IPS-15b (cell line): ENCODE data around the gene RNFT2.

ENCODE experiments used
- H3K27me3 ChIP-seq: one replicate; pipeline ENCODE4 v1.6.1; 2013; ENCODE audit warnings: low read length; ENCODE audit not compliant: control insufficient read depth, insufficient read depth
- H3K36me3 ChIP-seq: one replicate; pipeline ENCODE4 v1.6.1; 2013; ENCODE audit warnings: low read length; ENCODE audit not compliant: control insufficient read depth, insufficient read depth
- H3K4me1 ChIP-seq: one replicate; pipeline ENCODE4 v1.6.1; 2013; ENCODE audit warnings: mild to moderate bottlenecking, low read length; ENCODE audit not compliant: control insufficient read depth, insufficient read depth
- H3K4me3 ChIP-seq: one replicate; pipeline ENCODE4 v1.5.1; 2013; ENCODE audit warnings: low read depth, low read length
- H3K9ac ChIP-seq: one replicate; pipeline ENCODE4 v1.6.1; 2013; ENCODE audit warnings: low read depth, mild to moderate bottlenecking, low read length
- H3K9me3 ChIP-seq: one replicate; pipeline ENCODE4 v1.6.1; 2013; ENCODE audit warnings: mild to moderate bottlenecking, low read length; ENCODE audit not compliant: control insufficient read depth, insufficient read depth

Gene RNFT2

GRCh38 chr12:116821291-116821690, 83.2 kb downstream of the RNFT2 start:
- Histone ChIP-seq H3K9me3 (no peaks in the 10 kb centered on the region), H3K4me1 (no peaks in the 10 kb centered on the region), H3K27me3 (no peaks in the 10 kb centered on the region)

GRCh38 chr12:116827432-116827831, 89.3 kb downstream of the RNFT2 start:
- H3K27me3 ChIP-seq = no peaks in the 10 kb centered on the region
- no peaks in the 10 kb centered on the region for H3K36me3 ChIP-seq
- no peak overlapping the region for H3K4me3 ChIP-seq
- no peaks in the 10 kb centered on the region for H3K9me3 ChIP-seq
- H3K4me1 ChIP-seq = no peaks in the 10 kb centered on the region
- no peak overlapping the region for H3K9ac ChIP-seq

More at GRCh38 chr12:116821291-116821690, 83.2 kb downstream of the RNFT2 start:
- no peaks in the 10 kb centered on the region for H3K36me3 ChIP-seq
- no peak overlapping the region for H3K4me3 ChIP-seq
- no peak overlapping the region for H3K9ac ChIP-seq

- no peaks in the 10 kb centered on the region for H3K9me3 ChIP-seq
- no peaks in the 10 kb centered on the region for H3K4me1 ChIP-seq
- no peak overlapping the region for H3K4me3 ChIP-seq
- no peak overlapping the region for H3K9ac ChIP-seq
- H3K36me3 ChIP-seq = peaks cover 6% of the 10 kb centered on the region
- H3K27me3 ChIP-seq = no peaks in the 10 kb centered on the region
Measured at GRCh38 chr12:116832353-116832752, 94.2 kb downstream of the RNFT2 start.

- no peak overlapping the region for H3K9ac ChIP-seq
- peaks cover 6% of the 10 kb centered on the region for H3K36me3 ChIP-seq
- no peaks in the 10 kb centered on the region for H3K27me3 ChIP-seq
- no peaks in the 10 kb centered on the region for H3K9me3 ChIP-seq
- H3K4me3 ChIP-seq = no peak overlapping the region
- H3K4me1 ChIP-seq = no peaks in the 10 kb centered on the region
Measured at GRCh38 chr12:116833474-116833873, 95.4 kb downstream of the RNFT2 start.

GRCh38 chr12:116835484-116835883, 97.4 kb downstream of the RNFT2 start:
- Histone ChIP-seq H3K9ac (no peak overlapping the region), H3K4me3 (no peak overlapping the region), H3K4me1 (no peaks in the 10 kb centered on the region), H3K36me3 (peaks cover 6% of the 10 kb centered on the region), H3K9me3 (no peaks in the 10 kb centered on the region), H3K27me3 (no peaks in the 10 kb centered on the region)

- no peaks in the 10 kb centered on the region for H3K9me3 ChIP-seq
- no peak overlapping the region for H3K4me3 ChIP-seq
- H3K9ac ChIP-seq = no peak overlapping the region
- no peaks in the 10 kb centered on the region for H3K4me1 ChIP-seq
- H3K36me3 ChIP-seq = peaks cover 6% of the 10 kb centered on the region
- no peaks in the 10 kb centered on the region for H3K27me3 ChIP-seq
Measured at GRCh38 chr12:116837097-116837496, 99.0 kb downstream of the RNFT2 start.

GRCh38 chr12:116838365-116838764, 100.2 kb downstream of the RNFT2 start:
- no peak overlapping the region for H3K4me3 ChIP-seq
- no peaks in the 10 kb centered on the region for H3K27me3 ChIP-seq
- H3K4me1 ChIP-seq = no peaks in the 10 kb centered on the region
- H3K9ac ChIP-seq = no peak overlapping the region
- H3K36me3 ChIP-seq = peaks cover 6% of the 10 kb centered on the region
- no peaks in the 10 kb centered on the region for H3K9me3 ChIP-seq

- Histone ChIP-seq H3K4me3 (no peak overlapping the region), H3K4me1 (no peaks in the 10 kb centered on the region), H3K9ac (no peak overlapping the region), H3K9me3 (no peaks in the 10 kb centered on the region), H3K27me3 (no peaks in the 10 kb centered on the region), H3K36me3 (peaks cover 6% of the 10 kb centered on the region)
Measured at GRCh38 chr12:116839287-116839830, 101.2 kb downstream of the RNFT2 start.

GRCh38 chr12:116843085-116843484, 105.0 kb downstream of the RNFT2 start:
- no peaks in the 10 kb centered on the region for H3K36me3 ChIP-seq
- H3K9me3 ChIP-seq = no peaks in the 10 kb centered on the region
- no peak overlapping the region for H3K4me3 ChIP-seq
- no peak overlapping the region for H3K9ac ChIP-seq
- H3K27me3 ChIP-seq = no peaks in the 10 kb centered on the region
- H3K4me1 ChIP-seq = no peaks in the 10 kb centered on the region

GRCh38 chr12:116849216-116849615, 111.1 kb downstream of the RNFT2 start:
- peaks cover 4% of the 10 kb centered on the region for H3K36me3 ChIP-seq
- H3K9me3 ChIP-seq = no peaks in the 10 kb centered on the region
- no peak overlapping the region for H3K4me3 ChIP-seq
- H3K4me1 ChIP-seq = no peaks in the 10 kb centered on the region
- H3K9ac ChIP-seq = no peak overlapping the region
- no peaks in the 10 kb centered on the region for H3K27me3 ChIP-seq

- no peak overlapping the region for H3K9ac ChIP-seq
- H3K9me3 ChIP-seq = no peaks in the 10 kb centered on the region
- H3K4me3 ChIP-seq = no peak overlapping the region
- H3K36me3 ChIP-seq = peaks cover 4% of the 10 kb centered on the region
- H3K4me1 ChIP-seq = no peaks in the 10 kb centered on the region
- H3K27me3 ChIP-seq = no peaks in the 10 kb centered on the region
Measured at GRCh38 chr12:116852303-116852702, 114.2 kb downstream of the RNFT2 start.

GRCh38 chr12:116853507-116853906, 115.4 kb downstream of the RNFT2 start:
- Histone ChIP-seq H3K36me3 (peaks cover 4% of the 10 kb centered on the region), H3K9ac (no peak overlapping the region), H3K4me1 (no peaks in the 10 kb centered on the region), H3K27me3 (no peaks in the 10 kb centered on the region), H3K9me3 (no peaks in the 10 kb centered on the region), H3K4me3 (no peak overlapping the region)
